Lower lobe of right lung (tissue), 2 donors: ENCODE data around the gene SMG7. TPM values are rescaled to one million over a fixed set of nuclear protein-coding genes. Genes with fewer than 3 reads are reported as not detected.

Source experiments
- ATAC-seq, 2 donors: fragments of 200-7000 bp; cut with Tn5 transposase; one replicate each; pipeline ENCODE4 v1.9.1; 2020 to 2022; ENCODE audit warnings: mild to moderate bottlenecking in 2 of 2, moderate library complexity in 2 of 2
- DNase-seq: peaks from one replicate; pipeline ENCODE4 v3.0.0-alpha.2; 2020
- H3K27ac ChIP-seq: fragments of 200-600 bp; one replicate; pipeline ENCODE4 v1.8.0; 2022
- H3K27me3 ChIP-seq: fragments of 200-600 bp; one replicate; pipeline ENCODE4 v1.8.0; 2022; ENCODE audit warnings: low read depth
- H3K36me3 ChIP-seq: fragments of 200-600 bp; one replicate; pipeline ENCODE4 v1.8.0; 2022; ENCODE audit warnings: mild to moderate bottlenecking
- H3K4me1 ChIP-seq: fragments of 200-600 bp; one replicate; pipeline ENCODE4 v1.8.0; 2022
- H3K4me3 ChIP-seq: fragments of 200-600 bp; one replicate; pipeline ENCODE4 v1.8.0; 2022; ENCODE audit warnings: mild to moderate bottlenecking
- H3K9me3 ChIP-seq: fragments of 200-600 bp; one replicate; pipeline ENCODE4 v1.8.0; 2022
- CTCF ChIP-seq: fragments of 200-600 bp; IDR thresholded peaks from one replicate; pipeline ENCODE4 v1.8.0; 2022; ENCODE audit warnings: antibody characterized with exemption, mild to moderate bottlenecking
- intact Hi-C: fragments of 100-400 bp; cut with DNase I; formaldehyde crosslinking; loops from one replicate; pipeline ENCODE4 v1.11.0; 2022
- total RNA-seq: library from RNA; stranded (reverse); fragmentation: NEBNext Ultra II Directional; extraction: Animal tissue kit (Norgen Biotek cat#: 25700); gene quantifications from one replicate; pipeline ENCODE4 v1.2.1, GENCODE V29; 2021
- donor health status: DM: no; HTN: yes; CAD: no; lungs with severe emphysema.

The SMG7 gene
- total RNA-seq, 1 donor from 2014 or later, result 58.9 TPM

- H3K4me1 ChIP-seq, result peaks cover 27% of the 10 kb centered on the region
- H3K4me3 ChIP-seq, result peak overlapping the region; percentile 97
- no peaks in the 10 kb centered on the region for H3K9me3 ChIP-seq
- peak; percentile 67 to 71 for ATAC-seq
- H3K36me3 ChIP-seq, result no peaks in the 10 kb centered on the region
- H3K27me3 ChIP-seq, result no peaks in the 10 kb centered on the region
- H3K27ac ChIP-seq, result peak overlapping the region; percentile 98
- peak; percentile 90 for DNase-seq
- intact Hi-C loops, result no loop called here
- peak; percentile 58 for TF ChIP-seq CTCF
These were observed 1.9 kb upstream of the SMG7 start for GRCh38 chr1:183470147-183470960.

DNA sequence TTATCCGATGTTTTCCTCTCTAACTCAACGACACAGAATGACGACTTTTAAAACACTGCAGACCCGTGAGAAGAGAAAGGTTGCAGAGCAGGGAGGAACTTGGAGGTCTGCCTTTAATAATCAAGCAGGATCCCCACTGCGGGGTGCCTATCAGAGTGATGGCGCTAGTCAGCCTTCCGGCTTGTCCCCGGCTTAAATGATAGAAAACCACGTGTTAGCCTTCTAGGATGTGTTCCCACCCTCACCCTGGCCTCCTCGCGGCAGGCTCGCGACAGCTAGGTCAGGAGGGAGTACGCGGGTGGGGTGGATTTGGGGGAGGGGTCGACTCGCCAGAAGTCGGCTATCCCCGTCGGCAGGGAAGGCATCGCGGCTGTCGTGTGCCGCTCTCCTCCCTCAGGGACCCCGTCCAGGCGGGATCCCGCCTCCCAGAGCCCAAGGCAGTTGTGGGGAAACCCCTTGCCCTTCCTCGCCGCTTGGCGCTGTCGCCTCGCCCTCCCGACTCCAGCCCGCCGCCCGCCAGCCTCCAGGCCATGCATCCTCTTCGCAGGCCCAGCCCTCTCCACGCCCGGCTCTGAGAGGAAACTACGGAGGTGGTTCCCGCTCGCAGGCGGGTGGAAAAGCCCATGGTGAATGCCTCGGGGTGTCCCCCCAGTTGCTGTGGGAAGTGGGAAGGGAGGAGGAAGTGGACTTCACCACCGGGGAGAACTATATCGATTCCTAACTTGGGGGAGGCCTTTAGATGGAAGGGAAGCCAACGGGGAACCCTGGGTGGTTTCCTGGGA is 1.1 kb upstream of the SMG7 start:
- intact Hi-C loops, result no loop called here
- H3K9me3 ChIP-seq, result no peaks in the 10 kb centered on the region
- H3K27ac ChIP-seq, result peak overlapping the region; percentile 98
- DNase-seq (peak; percentile 84), ATAC-seq (peak; percentile 64 to 75)
- H3K4me1 ChIP-seq, result peaks cover 30% of the 10 kb centered on the region
- no peaks in the 10 kb centered on the region for H3K27me3 ChIP-seq
- H3K36me3 ChIP-seq, result no peaks in the 10 kb centered on the region
- H3K4me3 ChIP-seq, result peak overlapping the region; percentile 97
- TF ChIP-seq CTCF, result no peak

- Histone ChIP-seq H3K27ac (peak overlapping the region; percentile 98), H3K9me3 (no peaks in the 10 kb centered on the region), H3K27me3 (no peaks in the 10 kb centered on the region), H3K4me1 (peaks cover 30% of the 10 kb centered on the region), H3K36me3 (no peaks in the 10 kb centered on the region), H3K4me3 (peak overlapping the region; percentile 97)
- intact Hi-C loops, result no loop called here
- ATAC-seq, result peak; percentile 87 to 94
- peak; percentile 18 for TF ChIP-seq CTCF
- DNase-seq, result peak; percentile 97
These were observed 384 bp upstream of the SMG7 start for GRCh38 chr1:183471743-183472487.

GRCh38 chr1:183473217-183473536 is 878 bp downstream of the SMG7 start:
- TF ChIP-seq CTCF, result no peak
- no peak for ATAC-seq

GRCh38 chr1:183476081-183476480 is 3.8 kb downstream of the SMG7 start:
- no peak for ATAC-seq
- H3K36me3 ChIP-seq, result no peaks in the 10 kb centered on the region
- intact Hi-C loops, result no loop called here
- H3K4me3 ChIP-seq, result no peak overlapping the region
- DNase-seq, result no peak
- H3K9me3 ChIP-seq, result no peaks in the 10 kb centered on the region
- no peak for TF ChIP-seq CTCF
- H3K4me1 ChIP-seq, result peaks cover 62% of the 10 kb centered on the region
- H3K27ac ChIP-seq, result no peak overlapping the region
- no peaks in the 10 kb centered on the region for H3K27me3 ChIP-seq

More at GRCh38 chr1:183473217-183473536, 878 bp downstream of the SMG7 start:
- intact Hi-C loops, result no loop called here
- H3K9me3 ChIP-seq, result no peaks in the 10 kb centered on the region
- peak overlapping the region; percentile 98 for H3K27ac ChIP-seq
- no peaks in the 10 kb centered on the region for H3K36me3 ChIP-seq
- H3K4me1 ChIP-seq, result peaks cover 38% of the 10 kb centered on the region
- DNase-seq, result no peak
- peak overlapping the region; percentile 97 for H3K4me3 ChIP-seq
- H3K27me3 ChIP-seq, result no peaks in the 10 kb centered on the region
